NCI-H774 (cell line): Measurements from ENCODE around the gene BST1.
"Not testable (repeated sequence)": the region's sequence is repeated elsewhere in the genome, so short reads cannot be mapped to it uniquely, and the experiment has no call there.

Experiments used
- DNase-seq: peaks from one replicate; lab custom pipeline; 2025; lab: John Stamatoyannopoulos, UW

BST1 gene

DNA sequence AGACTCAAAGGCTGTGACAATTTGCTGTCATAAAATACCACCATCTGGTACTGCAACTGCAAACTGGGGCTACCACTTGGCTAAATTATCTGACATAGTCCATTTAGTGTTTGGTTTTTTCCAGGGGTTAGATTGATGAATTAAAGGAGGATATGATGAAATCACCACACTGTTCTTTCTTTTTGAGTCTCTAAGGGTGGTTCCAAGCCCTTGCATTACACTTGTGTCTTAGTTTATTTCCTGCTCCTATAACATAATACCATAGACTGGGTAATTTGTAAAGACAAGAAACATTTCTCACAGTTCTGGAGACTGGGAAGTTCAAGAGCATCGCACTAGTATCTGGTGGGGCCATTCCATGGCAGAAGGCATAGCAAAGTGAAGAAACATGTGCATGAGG is 43.2 kb downstream of the BST1 start:
- DNase-seq: no peak

GRCh38 chr4:15749001-15749400 is 46.1 kb downstream of the BST1 start:
- DNase-seq: no peak

GRCh38 chr4:15751153-15751552 is 48.3 kb downstream of the BST1 start:
- no peak for DNase-seq

GRCh38 chr4:15753081-15753480 is 50.2 kb downstream of the BST1 start:
- DNase-seq: no peak

- DNase-seq: no peak
Measured at GRCh38 chr4:15753786-15754185, 50.9 kb downstream of the BST1 start.

DNA sequence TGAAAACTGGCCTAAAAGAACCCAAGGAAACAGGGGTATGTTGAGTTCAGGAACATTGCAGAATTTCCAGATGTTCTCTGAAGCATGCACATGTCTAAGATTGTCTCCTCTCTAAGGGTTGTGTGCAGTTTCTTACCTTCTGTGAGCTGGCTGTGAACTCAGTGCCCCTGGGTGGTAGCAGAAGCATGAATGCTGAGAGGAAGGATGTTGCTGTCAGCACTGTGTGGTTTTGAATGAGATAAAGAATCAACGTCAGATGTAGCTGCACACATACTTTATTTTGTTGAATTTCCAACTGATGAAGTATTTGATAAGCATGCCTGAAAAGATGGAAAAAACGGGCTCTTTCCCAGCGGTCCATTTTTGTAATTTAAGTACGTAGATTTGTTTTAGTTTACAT is 51.5 kb downstream of the BST1 start:
- no peak for DNase-seq

GRCh38 chr4:15755321-15756155 is 52.7 kb downstream of the BST1 start:
- no peak for DNase-seq

DNA sequence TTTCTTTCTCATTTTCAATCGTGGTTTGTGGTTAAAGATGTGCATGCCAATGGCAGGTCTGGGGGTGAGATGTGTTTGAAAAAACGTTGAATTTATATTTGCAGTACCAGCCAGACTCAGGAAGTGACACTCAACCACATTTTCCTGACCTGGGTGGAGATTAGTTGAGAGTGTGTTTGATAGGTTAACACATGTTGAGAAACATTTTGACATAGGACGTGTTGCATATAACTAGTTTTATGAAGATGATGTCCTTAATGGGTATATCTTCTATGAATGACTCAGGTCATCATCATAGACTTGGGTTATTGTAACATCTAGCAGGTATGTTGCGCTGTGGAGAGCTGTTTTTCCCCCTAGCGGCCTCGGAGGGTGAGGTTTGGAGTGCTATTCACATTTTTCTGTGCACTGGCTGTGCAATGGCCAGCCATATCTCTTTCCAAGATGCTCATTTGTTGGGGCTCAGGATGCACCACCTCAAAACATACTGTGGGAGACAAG is 53.5 kb downstream of the BST1 start:
- DNase-seq: no peak

DNA sequence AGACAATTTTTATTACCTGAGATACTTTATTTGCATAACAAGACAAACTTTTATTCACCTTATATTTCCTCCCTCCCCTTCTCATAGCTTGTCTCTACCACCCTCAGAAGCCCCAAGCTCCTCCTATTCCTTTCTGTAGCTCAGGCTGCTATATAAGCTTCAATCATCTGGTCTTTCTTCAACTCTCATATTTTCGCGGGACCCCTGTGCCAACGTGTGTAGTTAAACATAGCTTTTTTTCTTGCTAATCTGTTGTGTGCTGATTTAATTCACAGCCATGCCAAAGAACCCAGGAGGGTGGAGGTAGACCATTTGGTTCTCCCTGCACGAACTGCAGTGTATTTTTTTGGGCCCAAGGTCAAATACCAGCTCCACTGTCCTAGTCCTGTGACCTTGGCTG is 54.2 kb downstream of the BST1 start:
- DNase-seq: no peak

GRCh38 chr4:15758294-15758693 is 55.4 kb downstream of the BST1 start:
- DNase-seq: no peak

DNA sequence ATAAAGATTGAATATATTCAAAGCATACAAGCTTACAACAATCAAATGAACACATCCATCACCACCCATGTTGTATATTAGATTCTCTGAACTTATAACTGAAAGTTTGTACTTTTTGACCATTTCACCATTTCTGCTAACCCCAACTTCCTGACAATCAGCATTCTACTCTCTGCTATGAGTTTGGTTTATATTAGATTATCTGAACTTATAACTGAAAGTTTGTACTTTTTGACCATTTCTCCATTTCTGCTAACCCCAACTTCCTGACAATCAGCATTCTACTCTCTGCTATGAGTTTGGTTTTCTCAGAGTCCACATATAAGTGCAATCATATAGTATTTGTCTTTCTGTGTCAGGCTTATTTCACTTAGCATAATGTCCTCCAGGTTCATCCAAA is 59.6 kb downstream of the BST1 start:
- DNase-seq: not testable (repeated sequence)

DNA sequence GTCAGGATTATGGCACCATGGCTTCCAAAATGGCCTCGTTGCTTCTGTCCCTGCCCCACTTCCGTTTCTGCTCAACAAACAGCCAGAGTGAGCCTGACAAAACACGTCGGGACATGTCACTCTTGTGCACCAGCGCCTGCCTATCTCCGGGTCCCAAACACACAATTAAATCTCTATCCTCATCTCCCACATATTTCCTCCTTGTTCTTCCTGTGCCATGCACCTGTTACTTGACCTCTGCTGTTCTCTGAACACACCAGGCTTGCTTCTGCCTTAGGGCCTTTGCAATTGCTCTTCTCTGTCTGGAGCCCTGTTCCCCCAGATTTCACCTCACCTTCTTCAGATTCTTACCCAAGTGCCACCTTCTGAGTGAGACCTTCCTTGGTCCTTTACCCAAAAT is 62.5 kb downstream of the BST1 start:
- no peak for DNase-seq

GRCh38 chr4:15765910-15766697 is 63.2 kb downstream of the BST1 start:
- DNase-seq: no peak

GRCh38 chr4:15766821-15767220 is 64.0 kb downstream of the BST1 start:
- no peak for DNase-seq

- DNase-seq: no peak
Measured at GRCh38 chr4:15769202-15769601, 66.3 kb downstream of the BST1 start.

DNA sequence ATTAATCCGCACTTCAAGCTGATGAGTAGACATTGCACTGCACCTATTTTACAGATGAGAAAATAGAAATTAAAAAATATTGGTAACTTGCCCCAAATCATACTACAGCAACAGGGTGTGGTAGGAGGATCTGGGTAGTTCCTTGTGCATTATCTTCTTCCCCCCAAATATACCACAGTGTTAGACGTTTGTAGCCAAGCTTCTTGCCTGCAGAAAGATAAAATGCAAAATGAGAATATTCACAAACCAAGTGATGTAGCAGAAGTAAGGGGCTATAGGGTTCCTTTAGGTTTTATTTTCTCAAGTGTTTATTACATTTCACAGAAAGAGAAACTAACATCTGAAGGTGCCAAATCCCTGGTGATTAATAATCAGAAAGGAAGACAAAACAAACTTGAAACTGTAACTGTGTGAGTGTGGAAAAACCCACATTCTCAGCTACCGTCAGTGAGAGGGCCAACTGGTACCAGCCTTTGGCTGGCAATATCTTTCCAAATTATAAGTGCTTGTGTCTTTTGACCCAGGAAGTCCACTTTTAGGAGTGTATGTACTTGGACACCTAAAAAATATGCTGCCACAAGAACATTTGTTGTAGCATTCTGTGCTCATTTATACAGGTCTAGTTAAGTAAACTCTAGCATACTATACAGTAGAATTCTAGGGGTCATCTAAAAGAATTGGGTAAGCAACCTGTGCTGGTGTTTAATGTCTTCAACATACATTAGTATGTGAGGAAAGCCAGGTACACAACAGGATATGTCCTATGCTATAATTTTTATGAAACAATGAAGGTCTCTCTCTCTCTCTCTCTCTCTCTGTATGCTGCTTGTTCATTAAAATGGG is 68.6 kb downstream of the BST1 start:
- DNase-seq: no peak

DNA sequence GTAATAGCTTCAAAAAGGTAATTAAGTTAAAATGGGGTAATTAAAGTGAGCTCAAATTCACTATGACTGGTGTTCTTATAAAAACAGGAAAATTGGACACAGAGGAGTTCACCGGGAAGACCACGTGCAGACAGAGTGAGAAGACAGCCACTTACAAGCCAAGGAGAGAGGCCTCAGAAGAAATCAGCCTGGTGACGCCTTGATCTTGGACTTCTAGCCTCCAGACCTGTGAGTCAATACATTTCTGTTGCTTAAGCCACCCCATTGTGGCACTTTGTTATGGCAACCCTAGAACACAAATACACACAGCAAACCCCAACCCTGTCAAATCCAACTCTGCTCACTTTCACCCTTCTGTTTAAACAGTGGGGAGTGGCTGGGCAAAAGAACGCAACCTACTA is 71.2 kb downstream of the BST1 start:
- no peak for DNase-seq

GRCh38 chr4:15776871-15777648 is 74.2 kb downstream of the BST1 start:
- no peak for DNase-seq

- no peak for DNase-seq
Measured at GRCh38 chr4:15777697-15778288, 74.9 kb downstream of the BST1 start.

DNA sequence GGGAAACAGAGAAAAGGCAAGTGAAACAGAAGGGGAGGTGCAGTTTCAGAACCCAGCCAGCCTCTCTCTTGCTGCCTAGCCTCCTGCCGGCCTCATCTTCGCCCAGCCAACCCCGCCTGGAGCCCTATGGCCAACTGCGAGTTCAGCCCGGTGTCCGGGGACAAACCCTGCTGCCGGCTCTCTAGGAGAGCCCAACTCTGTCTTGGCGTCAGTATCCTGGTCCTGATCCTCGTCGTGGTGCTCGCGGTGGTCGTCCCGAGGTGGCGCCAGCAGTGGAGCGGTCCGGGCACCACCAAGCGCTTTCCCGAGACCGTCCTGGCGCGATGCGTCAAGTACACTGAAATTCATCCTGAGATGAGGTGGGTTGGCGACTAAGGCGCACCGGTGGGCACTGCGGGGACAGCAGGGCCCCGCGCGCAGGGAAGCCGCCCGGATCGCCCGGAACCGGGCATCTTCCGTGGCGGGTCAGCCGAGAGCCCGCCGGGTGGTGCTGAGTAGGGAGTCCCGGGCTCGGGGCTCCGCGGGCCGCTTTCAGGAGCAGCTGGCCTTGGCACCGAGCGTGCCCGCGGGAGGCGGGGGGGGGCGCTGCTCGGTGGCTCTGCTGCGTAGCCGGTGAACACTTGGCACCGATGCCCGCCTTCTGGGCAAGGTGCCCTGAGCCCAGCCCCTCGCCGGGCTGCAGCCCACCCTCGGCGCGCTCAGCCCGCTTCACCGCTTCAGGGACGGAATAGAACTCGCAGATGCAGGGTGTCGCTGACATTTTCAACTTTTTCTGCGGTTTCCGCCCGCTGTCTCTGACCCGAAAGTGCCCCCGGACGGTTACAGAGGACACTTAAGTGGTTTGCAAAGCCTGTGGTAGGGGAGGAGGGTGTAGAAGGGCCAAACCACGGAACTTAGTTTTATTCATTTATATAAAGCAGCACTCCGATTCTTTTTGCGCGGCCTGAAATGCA is 75.7 kb downstream of the BST1 start, which contains the start of gene CD38:
TSS of gene CD38 (plus strand) at position 40 of the 953 bp plus-strand sequence. CDS start at position 127, 87 bp downstream.
- no peak for DNase-seq
